ACC112 (cell line): ENCODE results near the gene CHN2.

ENCODE experiments used
- H2AFZ ChIP-seq: fragments of 200-600 bp; sonication (generic); one replicate; pipeline ENCODE4 v1.6.0; 2017; ENCODE audit warnings: antibody characterized with exemption, low read length; ENCODE audit not compliant: unreplicated experiment
- H3K27ac ChIP-seq: fragments of 200-600 bp; sonication (generic); 2 replicates; pipeline ENCODE4 v1.5.1; 2014; ENCODE audit warnings: low read depth, mild to moderate bottlenecking, antibody characterized with exemption, low read length, moderate library complexity
- H3K27me3 ChIP-seq: fragments of 200-600 bp; sonication (generic); 2 replicates; pipeline ENCODE4 v1.6.1; 2014; ENCODE audit warnings: mild to moderate bottlenecking, antibody characterized with exemption, low read length, moderate library complexity, mixed read lengths; ENCODE audit not compliant: insufficient read depth
- H3K36me3 ChIP-seq: fragments of 200-600 bp; sonication (generic); 2 replicates; pipeline ENCODE4 v1.6.1; 2016; ENCODE audit warnings: mild to moderate bottlenecking, antibody characterized with exemption, low read length, moderate library complexity, mixed read lengths; ENCODE audit not compliant: insufficient read depth
- H3K4me1 ChIP-seq: fragments of 200-600 bp; sonication (generic); one replicate; pipeline ENCODE4 v1.6.1; 2016; ENCODE audit warnings: low read length, mixed read lengths; ENCODE audit not compliant: insufficient read depth, unreplicated experiment, control insufficient read depth
- H3K4me3 ChIP-seq: fragments of 200-600 bp; sonication (generic); 2 replicates; pipeline ENCODE4 v1.5.1; 2014; ENCODE audit warnings: mild to moderate bottlenecking, low read depth, low read length
- H3K79me2 ChIP-seq: fragments of 200-600 bp; sonication (generic); one replicate; pipeline ENCODE4 v1.6.0; 2016; ENCODE audit warnings: low read length; ENCODE audit not compliant: control insufficient read depth, unreplicated experiment, insufficient read depth

CHN2 gene

DNA sequence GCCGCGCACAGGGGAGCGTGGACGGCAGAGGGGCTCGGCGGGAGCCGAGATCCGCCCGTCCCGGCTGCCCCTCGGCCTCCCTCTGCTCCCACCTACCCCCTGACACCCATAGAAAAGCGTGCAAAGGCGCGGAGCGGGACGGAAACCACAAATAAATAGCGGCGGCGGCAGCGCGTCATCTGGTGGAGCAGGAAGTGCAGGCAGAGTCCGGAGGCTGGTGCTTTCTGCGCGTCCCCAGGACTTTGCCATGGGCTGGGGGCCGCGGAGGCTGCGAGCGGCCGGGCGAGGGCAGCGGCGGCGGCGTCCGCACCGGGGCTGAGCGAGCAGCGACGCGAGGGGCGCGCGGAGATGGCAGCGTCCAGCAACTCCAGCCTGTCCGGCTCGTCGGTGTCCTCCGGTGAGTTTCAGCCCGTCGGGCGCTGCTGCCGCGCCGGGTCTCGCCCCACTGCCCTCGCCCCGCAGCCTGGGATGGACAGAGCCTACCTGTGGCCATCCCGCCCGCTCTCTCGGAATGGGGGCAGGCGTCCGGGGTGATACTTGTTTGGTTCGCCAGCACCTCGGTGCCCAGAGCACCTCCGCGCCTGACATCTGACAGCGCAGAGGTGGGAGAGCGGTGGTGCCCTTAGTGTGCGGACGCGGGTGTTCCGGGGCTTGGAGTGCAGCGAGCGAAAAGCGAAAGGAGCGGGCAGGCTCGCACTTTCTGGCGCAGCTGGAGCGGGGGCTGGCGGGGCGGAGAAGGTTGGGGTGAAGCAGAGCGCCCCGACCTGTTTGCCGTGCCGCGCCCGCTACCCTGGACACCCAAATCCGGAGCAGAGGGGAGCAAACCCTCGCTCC lies at the start of gene CHN2:
CHN2 (plus strand) TSS at position 182 of the 834 bp plus-strand sequence.
- no peaks in the 10 kb centered on the region for H3K36me3 ChIP-seq
- H3K79me2 ChIP-seq = no peaks in the 10 kb centered on the region
- H3K27ac ChIP-seq = no peak within 1 kb of the TSS
- no peaks in the 10 kb centered on the region for H3K4me1 ChIP-seq
- peaks cover 40% of the 10 kb centered on the region for H3K27me3 ChIP-seq
- H2AFZ ChIP-seq = peak within 1 kb of the TSS; percentile 76
- peak within 1 kb of the TSS; percentile 89 for H3K4me3 ChIP-seq

DNA sequence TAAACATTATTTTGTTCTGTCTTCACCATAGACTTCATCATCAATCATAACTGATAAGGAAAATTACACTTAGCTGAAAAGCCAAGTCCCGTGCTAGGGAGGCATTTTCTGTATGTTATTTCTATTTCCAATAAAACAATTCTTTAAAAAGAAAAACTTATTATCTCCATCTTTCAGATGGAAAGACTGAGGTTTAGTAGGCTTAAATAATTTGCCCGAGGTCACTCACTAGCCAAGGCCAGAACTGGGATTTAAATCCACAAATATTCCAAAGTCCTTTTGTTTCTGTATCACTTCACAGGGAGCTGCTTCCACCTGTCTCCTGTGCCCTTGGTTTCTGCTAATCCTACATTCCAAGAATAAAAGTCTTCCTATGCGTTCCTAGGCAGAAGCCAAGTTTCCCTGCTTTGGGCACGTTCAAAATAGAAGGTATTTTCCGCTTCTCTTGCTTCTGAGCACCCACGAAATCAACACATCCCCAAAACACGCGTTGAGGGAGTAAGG lies 49.0 kb upstream of the CHN2 start:
- Histone ChIP-seq H3K79me2 (no peaks in the 10 kb centered on the region), H2AFZ (peak overlapping the region; percentile 62), H3K27ac (no peak overlapping the region), H3K36me3 (no peaks in the 10 kb centered on the region), H3K4me1 (peaks cover 14% of the 10 kb centered on the region), H3K4me3 (peak overlapping the region; percentile 80), H3K27me3 (peaks cover 28% of the 10 kb centered on the region)

DNA sequence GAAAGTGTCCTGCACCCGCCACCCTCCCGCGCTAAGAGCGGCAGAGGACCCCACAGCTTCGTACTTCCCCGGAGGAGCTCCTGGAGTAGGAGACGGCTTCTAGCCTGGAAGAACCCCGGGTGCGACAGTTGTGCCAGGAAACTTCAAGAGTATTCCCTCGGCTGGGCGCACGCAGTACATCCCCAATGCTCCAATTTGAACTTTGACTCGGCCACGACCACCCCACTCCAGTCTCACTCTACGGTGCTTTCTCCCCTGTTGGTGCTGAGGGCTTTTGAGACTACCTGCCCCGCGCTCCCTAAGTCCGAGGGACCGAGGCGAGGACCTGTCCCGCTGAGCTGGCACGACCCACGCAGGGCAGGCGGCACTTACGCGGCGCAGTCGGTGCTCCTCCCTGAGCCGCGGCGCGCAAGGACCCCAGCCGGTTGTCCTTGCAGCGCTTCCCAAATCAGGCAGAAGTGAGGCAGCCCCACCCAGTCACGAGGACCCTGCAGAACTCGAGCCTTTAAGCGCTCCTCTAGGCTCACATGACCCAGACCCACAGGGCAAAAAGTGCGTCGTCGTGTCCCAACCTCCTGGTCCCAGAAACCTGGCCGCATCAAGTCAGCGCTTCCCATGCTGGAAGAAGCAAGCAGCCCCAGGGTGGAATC lies 48.4 kb upstream of the CHN2 start, which contains the start of gene CPVL:
CPVL (minus strand) TSS at position 481 of the 650 bp plus-strand sequence. CDS start 25,476 bp downstream, outside the sequence.
- H3K4me1 ChIP-seq = peaks cover 8% of the 10 kb centered on the region
- peaks cover 28% of the 10 kb centered on the region for H3K27me3 ChIP-seq
- peak within 1 kb of the TSS; percentile 62 for H2AFZ ChIP-seq
- H3K36me3 ChIP-seq = no peaks in the 10 kb centered on the region
- H3K4me3 ChIP-seq = peak within 1 kb of the TSS; percentile 80
- H3K79me2 ChIP-seq = no peaks in the 10 kb centered on the region
- H3K27ac ChIP-seq = no peak within 1 kb of the TSS

DNA sequence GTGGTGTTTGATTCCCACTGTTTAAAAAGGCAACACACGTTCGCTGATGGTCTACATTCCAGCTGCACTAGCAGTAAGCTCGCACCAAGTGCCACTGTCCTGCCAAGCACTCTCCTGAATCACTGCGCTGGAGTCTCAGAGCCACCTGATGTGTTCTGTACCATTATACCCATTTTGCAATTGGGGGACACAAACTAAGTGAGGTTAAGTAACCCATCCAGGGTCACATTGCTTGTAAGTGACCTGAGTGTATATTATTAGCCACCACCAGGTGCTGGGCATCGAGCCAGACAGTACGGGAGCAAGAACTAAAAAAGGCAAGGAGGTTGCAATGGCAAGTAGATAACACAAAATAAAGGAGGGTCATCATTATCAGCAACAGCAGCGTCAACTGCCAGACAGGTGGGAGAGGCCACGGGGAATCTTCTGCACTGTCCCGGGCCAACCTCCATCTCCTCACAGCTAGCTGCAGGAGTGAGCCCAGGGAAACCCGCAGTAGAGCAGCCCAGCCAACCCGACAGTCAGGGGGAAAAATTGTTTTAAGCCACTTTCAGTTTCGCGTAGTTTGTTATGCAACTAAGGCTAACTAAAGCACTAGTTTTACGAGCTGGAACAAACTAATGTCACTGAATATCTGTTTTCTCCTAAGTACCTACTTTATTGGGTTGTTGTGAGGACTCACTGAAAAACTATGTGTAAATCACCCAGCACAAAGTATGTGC lies 47.5 kb upstream of the CHN2 start:
- H3K79me2 ChIP-seq = no peaks in the 10 kb centered on the region
- peak overlapping the region; percentile 62 for H2AFZ ChIP-seq
- H3K27me3 ChIP-seq = peaks cover 28% of the 10 kb centered on the region
- H3K4me1 ChIP-seq = peaks cover 8% of the 10 kb centered on the region
- H3K36me3 ChIP-seq = no peaks in the 10 kb centered on the region
- H3K4me3 ChIP-seq = peak overlapping the region; percentile 80
- H3K27ac ChIP-seq = no peak overlapping the region

DNA sequence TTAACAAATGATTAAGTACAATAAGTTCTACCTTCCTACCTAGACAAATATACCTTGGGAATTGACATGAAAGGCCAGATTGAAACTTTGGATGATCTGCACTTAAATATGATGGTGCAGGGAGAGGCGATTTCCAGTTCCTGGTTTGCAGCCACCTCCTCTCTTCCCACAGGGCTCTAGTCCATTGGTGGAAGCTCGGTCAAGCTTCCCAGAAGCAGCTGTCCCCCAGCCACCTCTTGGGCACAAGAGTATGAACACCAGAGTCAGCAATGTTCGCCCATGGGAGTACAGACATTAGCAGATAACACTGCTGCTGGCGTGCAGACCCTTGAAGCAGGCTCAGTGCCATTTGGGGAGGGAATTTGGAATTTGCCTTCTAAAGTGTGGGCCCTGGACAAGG lies 46.8 kb upstream of the CHN2 start:
- no peak overlapping the region for H2AFZ ChIP-seq
- H3K4me3 ChIP-seq = no peak overlapping the region
- H3K4me1 ChIP-seq = peaks cover 8% of the 10 kb centered on the region
- no peaks in the 10 kb centered on the region for H3K79me2 ChIP-seq
- no peaks in the 10 kb centered on the region for H3K36me3 ChIP-seq
- H3K27me3 ChIP-seq = peaks cover 30% of the 10 kb centered on the region
- H3K27ac ChIP-seq = no peak overlapping the region

DNA sequence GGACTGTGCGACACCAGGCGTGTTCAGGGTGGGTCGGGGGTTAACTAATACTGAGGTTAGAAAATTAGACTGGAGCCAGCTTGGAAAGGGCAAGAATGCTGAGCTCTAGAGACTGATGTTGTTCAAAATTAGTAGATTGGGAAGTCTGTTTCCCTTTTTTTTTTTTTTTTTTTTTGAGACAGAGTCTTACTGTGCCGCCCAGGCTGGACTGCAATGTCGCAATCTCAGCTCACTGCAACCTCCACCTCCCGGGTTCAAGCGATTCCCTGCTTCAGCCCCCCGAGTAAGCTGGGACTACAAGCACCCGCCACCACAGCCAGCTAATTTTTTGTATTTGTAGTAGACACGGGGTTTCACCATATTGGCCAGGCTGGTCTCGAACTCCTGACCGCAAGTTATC lies 45.5 kb upstream of the CHN2 start:
- no peaks in the 10 kb centered on the region for H3K36me3 ChIP-seq
- peaks cover 8% of the 10 kb centered on the region for H3K4me1 ChIP-seq
- H2AFZ ChIP-seq = no peak overlapping the region
- H3K4me3 ChIP-seq = no peak overlapping the region
- H3K27ac ChIP-seq = no peak overlapping the region
- H3K79me2 ChIP-seq = no peaks in the 10 kb centered on the region
- peaks cover 31% of the 10 kb centered on the region for H3K27me3 ChIP-seq

DNA sequence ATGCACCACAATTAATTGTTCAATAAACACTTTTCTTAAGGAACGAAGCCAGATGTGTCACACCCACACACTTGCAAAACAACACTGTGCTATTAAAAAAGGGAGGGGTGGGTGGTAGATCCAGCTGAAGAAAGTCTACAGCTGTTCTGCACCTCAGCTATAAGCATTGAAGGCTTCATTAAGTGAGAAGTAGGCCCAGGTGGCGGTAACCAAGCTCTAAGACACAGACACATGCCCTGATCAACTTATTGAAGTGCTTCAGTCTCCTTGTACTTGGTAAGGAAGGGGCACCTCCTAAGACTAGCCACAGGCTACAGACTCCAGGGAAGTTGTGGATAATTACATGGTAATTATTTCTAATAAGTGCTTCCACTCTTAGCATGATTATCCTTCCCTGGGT lies 43.7 kb upstream of the CHN2 start:
- Histone ChIP-seq H3K4me1 (no peaks in the 10 kb centered on the region), H2AFZ (no peak overlapping the region), H3K79me2 (no peaks in the 10 kb centered on the region), H3K36me3 (no peaks in the 10 kb centered on the region), H3K27ac (no peak overlapping the region), H3K27me3 (0 out of 2 replicates have a peak, but pooled peaks cover 16% of the 10 kb centered on the region), H3K4me3 (no peak overlapping the region)

DNA sequence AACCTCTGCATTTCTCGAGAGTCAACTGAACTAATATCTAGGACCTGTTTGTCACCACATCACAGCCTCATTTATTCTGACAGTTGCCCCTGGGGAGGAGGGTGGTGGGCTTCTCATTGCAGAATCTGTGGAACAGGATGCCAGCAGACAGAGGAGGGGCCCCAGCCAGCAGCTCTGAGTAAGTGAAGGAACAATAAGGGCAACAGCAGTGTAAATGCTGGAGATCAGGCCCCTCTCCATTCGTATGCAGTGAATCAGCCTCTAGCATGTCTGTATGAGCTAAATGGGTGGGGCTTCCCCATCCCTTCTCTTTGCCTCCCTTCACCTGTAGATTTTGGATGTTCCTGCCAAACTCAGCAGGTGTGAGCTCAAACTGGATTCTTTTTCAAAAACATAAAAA lies 40.5 kb upstream of the CHN2 start:
- H3K36me3 ChIP-seq = no peaks in the 10 kb centered on the region
- no peak overlapping the region for H3K4me3 ChIP-seq
- no peaks in the 10 kb centered on the region for H3K79me2 ChIP-seq
- H3K27me3 ChIP-seq = peaks cover 21% of the 10 kb centered on the region; the same call in 1 of the 2 replicates
- H3K4me1 ChIP-seq = no peaks in the 10 kb centered on the region
- no peak overlapping the region for H3K27ac ChIP-seq
- no peak overlapping the region for H2AFZ ChIP-seq

DNA sequence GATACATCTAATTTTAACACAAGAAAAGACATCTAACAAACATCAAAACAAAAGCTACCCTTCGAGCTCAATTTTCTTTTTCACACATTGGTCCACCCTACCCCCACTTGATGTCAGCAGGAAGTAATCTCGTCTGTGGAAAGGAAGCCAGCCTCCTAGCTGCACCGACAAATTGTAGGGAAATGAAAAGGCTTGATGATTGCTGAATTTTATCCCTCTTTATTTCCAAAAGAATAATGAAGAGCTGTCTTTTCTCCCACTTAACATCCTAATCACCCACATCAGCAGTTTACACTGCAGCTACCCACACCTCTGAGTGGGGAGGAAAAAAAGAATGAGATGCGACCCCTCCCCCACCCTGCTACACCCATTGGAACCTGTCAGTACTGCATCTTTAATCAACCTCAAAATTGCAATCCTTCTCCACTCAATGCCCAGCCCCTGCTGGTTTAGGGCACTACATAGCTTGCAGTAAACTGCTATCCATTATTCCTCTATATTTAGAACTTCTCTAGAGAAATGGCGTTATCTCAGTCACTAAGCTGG lies 37.6 kb upstream of the CHN2 start:
- H2AFZ ChIP-seq = no peak overlapping the region
- H3K27me3 ChIP-seq = peaks cover 33% of the 10 kb centered on the region; the same call in 1 of the 2 replicates

DNA sequence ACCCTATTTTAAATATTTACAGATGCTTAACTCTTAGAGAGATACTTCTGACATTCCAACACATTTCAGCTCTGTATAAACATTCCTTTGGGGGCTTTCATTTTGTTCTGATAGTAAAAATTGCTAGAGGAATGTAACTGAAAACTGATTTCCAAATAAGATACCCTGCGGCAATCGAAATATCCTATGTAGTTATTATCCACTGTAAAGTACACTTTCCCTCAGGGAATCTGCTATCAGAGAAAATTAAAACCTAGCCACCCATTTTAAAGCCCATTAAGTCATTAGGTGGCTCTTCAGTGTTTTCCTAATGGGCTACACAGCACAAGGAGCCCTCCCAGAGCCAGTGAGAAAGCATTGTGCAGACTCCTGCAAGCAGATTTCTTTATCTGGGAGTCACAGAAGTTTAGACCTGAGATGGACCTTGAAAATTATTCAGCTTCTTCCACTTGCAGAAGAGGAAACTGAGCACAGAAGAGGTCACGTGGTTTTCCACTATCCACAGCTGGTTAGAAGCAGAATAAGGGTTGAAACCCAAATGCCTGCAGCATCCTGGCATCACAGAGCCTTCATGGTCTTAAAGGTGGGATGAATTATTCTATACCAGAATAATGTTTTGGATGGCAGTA lies 35.7 kb upstream of the CHN2 start:
- Histone ChIP-seq H3K27ac (no peak overlapping the region), H3K4me3 (no peak overlapping the region), H3K4me1 (no peaks in the 10 kb centered on the region)

More for the DNA sequence above, 37.6 kb upstream of the CHN2 start:
- H3K36me3 ChIP-seq = no peaks in the 10 kb centered on the region
- no peaks in the 10 kb centered on the region for H3K4me1 ChIP-seq
- H3K79me2 ChIP-seq = no peaks in the 10 kb centered on the region
- no peak overlapping the region for H3K27ac ChIP-seq
- H3K4me3 ChIP-seq = no peak overlapping the region

More for the DNA sequence above, 35.7 kb upstream of the CHN2 start:
- peaks cover 30% of the 10 kb centered on the region; the same call in 1 of the 2 replicates for H3K27me3 ChIP-seq
- H3K79me2 ChIP-seq = no peaks in the 10 kb centered on the region
- no peaks in the 10 kb centered on the region for H3K36me3 ChIP-seq
- no peak overlapping the region for H2AFZ ChIP-seq
